GM12872 (cell line): Measurements from ENCODE around the gene DDI2.

Experiments used
- TF ChIP-seq, protein P1 (sequence below): IDR thresholded peaks from 3 replicates; pipeline ENCODE4 v1.5.1; 2011; ENCODE audit warnings: low read depth, mild to moderate bottlenecking, low read length, moderate library complexity; ENCODE audit not compliant: insufficient read depth

The DDI2 gene

DNA sequence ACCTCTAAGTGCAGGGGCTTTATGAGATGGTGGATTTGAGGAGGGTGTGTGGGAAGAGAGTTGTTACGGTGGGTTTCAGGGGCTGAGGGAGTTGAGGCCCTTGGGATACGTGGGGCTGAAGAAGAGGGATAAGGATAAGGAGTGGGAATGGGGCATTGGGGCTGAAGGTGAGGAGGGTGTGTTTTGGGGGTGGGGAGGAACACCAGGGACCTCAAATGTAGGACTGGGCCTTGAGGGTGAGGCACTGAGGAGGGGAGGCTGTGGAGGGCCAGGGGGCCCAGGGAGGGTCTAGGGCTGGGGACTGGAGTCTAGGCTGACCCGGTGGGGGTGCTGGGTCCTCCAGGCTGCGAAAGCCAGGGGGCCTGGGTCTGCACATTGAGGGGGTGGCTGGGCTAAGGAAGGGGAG, 65.7 kb downstream of the DDI2 start:
- TF ChIP-seq, protein P1, sequence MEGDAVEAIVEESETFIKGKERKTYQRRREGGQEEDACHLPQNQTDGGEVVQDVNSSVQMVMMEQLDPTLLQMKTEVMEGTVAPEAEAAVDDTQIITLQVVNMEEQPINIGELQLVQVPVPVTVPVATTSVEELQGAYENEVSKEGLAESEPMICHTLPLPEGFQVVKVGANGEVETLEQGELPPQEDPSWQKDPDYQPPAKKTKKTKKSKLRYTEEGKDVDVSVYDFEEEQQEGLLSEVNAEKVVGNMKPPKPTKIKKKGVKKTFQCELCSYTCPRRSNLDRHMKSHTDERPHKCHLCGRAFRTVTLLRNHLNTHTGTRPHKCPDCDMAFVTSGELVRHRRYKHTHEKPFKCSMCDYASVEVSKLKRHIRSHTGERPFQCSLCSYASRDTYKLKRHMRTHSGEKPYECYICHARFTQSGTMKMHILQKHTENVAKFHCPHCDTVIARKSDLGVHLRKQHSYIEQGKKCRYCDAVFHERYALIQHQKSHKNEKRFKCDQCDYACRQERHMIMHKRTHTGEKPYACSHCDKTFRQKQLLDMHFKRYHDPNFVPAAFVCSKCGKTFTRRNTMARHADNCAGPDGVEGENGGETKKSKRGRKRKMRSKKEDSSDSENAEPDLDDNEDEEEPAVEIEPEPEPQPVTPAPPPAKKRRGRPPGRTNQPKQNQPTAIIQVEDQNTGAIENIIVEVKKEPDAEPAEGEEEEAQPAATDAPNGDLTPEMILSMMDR, result no peak

GRCh38 chr1:15683345-15684039, 66.2 kb downstream of the DDI2 start:
- TF ChIP-seq, protein P1, result no peak

DNA sequence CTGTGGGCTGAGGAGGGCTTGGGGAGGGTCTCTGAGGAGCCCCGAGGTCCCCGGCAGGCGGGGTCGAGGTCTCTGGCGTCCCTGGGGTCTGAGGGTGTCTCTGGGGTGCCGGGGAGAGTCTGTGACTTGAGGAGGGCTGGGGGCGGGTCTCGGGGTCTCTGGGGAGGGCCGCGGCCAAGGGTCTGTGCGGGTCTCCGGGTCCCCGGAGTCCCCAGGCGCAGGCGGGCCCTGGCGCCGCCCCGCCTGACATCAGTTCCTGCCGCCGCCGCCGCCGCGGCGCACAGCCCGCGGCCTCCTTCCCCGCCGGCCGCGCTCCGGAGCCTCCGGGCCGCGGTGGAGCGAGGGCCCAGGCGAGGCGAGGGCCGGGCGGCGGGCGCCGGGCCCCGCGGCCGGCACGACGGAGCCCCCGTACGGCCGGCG, 66.8 kb downstream of the DDI2 start, which contains the start of gene PLEKHM2:
Gene PLEKHM2, plus strand, starts transcription at position 279 of the 420 bp plus-strand sequence. CDS start 239 bp downstream, outside the sequence.
- TF ChIP-seq, protein P1, result no peak

DNA sequence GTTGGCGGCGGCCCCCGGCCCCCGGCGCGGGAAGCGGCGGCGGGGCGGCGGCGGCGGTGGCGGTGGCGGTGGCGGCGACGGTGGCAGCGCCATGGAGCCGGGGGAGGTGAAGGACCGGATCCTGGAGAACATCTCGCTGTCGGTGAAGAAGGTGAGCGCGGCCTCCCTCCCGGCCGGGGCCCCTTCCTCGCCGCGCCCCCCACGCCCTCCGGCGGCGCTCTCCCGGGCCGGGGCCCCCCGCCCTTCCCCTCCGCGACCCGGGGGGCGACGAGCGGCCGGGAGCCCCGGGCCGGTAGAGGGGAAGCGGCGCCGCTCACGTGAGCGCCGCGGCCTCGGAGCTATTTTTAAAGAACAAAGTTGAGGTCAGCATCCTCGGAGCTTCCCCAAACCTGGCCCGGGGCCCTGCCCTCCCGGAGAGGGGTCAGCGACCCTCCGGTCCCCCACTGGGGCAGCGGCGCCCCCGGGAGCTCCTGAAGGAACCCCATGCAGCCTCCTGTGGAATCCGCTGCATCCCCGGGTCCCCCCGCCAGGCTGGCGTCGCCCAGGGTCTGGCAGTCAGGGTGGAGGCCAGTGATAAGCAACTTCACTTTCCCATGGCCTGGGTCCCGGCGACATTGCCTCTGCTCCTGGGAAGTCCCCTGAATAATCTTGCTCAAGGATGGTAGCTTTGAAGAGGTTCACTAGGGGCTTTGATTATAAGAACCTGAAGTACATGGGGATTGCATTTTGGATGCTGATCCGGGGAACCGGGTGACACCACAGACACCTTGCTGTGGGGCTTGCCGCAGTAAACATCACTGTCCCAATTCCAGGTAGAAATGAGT, 67.4 kb downstream of the DDI2 start:
- TF ChIP-seq, protein P1, result no peak

- TF ChIP-seq, protein P1, result no peak
These were observed 68.6 kb downstream of the DDI2 start for GRCh38 chr1:15685820-15686219.

GRCh38 chr1:15687446-15687845, 70.2 kb downstream of the DDI2 start:
- TF ChIP-seq, protein P1, result no peak

DNA sequence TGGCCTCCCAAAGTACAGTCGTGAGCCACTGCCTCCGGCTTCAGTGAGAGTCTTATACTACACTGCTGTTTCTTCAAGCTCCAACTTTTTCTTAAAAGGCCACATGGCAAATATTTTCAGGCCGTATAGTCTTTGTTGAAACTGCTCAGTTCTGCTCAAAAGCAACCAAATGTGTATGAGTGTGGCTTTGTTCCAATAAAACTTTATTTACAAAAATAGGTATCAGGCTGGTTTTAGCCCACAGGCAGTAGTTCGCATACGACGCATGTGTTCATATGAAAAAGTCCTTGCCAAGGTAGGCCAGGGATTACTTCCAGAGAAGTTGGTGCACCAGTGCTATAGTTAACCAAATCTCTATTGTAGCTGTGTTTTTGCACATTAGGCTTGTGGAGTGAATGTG, 73.1 kb downstream of the DDI2 start:
- TF ChIP-seq, protein P1, result no peak
